Glutamatergic neuron (in vitro differentiated cells): ENCODE data around the gene VCPKMT. TPM values are rescaled to one million over a fixed set of nuclear protein-coding genes. Genes with fewer than 3 reads are reported as not detected.

ENCODE experiments used
- DNase-seq: peaks from one replicate; pipeline ENCODE4 v3.0.0; 2022
- H3K27ac Mint-ChIP-seq: one replicate; pipeline ENCODE4 v1.8.0; 2020; ENCODE audit warnings: mild to moderate bottlenecking, mixed read lengths, inconsistent platforms; ENCODE audit not compliant: unreplicated experiment
- H3K27me3 Mint-ChIP-seq: one replicate; pipeline ENCODE4 v1.8.0; 2020; ENCODE audit warnings: mild to moderate bottlenecking, moderate library complexity, mixed read lengths, inconsistent platforms; ENCODE audit not compliant: unreplicated experiment
- H3K36me3 Mint-ChIP-seq: one replicate; pipeline ENCODE4 v1.8.0; 2020; ENCODE audit warnings: mild to moderate bottlenecking, mixed read lengths, inconsistent platforms; ENCODE audit not compliant: unreplicated experiment
- H3K4me1 Mint-ChIP-seq: one replicate; pipeline ENCODE4 v1.8.0; 2020; ENCODE audit warnings: mild to moderate bottlenecking, low read depth, mixed read lengths, inconsistent platforms; ENCODE audit not compliant: unreplicated experiment
- H3K4me3 Mint-ChIP-seq: one replicate; pipeline ENCODE4 v1.8.0; 2020; ENCODE audit warnings: mild to moderate bottlenecking, mixed read lengths, inconsistent platforms; ENCODE audit not compliant: unreplicated experiment
- H3K9me3 Mint-ChIP-seq: one replicate; pipeline ENCODE4 v1.8.0; 2020; ENCODE audit warnings: mild to moderate bottlenecking, moderate library complexity, mixed read lengths, inconsistent platforms; ENCODE audit not compliant: unreplicated experiment
- CTCF ChIP-seq: fragments of 200-600 bp; sonication (generic); IDR thresholded peaks from one replicate; pipeline ENCODE4 v1.5.0; 2021; ENCODE audit not compliant: partially characterized antibody, unreplicated experiment
- total RNA-seq: library from RNA; stranded (reverse); fragmentation: NEBNext Ultra II Directional; extraction: Animal tissue kit (Norgen Biotek cat#: 25700); gene quantifications from one replicate; pipeline ENCODE4 v1.2.1, GENCODE V29; 2021; ENCODE audit not compliant: unreplicated experiment

The VCPKMT gene
- total RNA-seq, 1 donor from 2014 or later = 12.9 TPM

GRCh38 chr14:50113381-50114035 lies 2.9 kb downstream of the VCPKMT start:
- peaks cover 7% of the 10 kb centered on the region for H3K4me1 Mint-ChIP-seq
- H3K4me3 Mint-ChIP-seq = no peak overlapping the region
- DNase-seq = no peak
- H3K9me3 Mint-ChIP-seq = peaks cover 11% of the 10 kb centered on the region
- H3K27ac Mint-ChIP-seq = no peak overlapping the region
- H3K36me3 Mint-ChIP-seq = no peaks in the 10 kb centered on the region
- TF ChIP-seq CTCF = no peak
- no peaks in the 10 kb centered on the region for H3K27me3 Mint-ChIP-seq

DNA sequence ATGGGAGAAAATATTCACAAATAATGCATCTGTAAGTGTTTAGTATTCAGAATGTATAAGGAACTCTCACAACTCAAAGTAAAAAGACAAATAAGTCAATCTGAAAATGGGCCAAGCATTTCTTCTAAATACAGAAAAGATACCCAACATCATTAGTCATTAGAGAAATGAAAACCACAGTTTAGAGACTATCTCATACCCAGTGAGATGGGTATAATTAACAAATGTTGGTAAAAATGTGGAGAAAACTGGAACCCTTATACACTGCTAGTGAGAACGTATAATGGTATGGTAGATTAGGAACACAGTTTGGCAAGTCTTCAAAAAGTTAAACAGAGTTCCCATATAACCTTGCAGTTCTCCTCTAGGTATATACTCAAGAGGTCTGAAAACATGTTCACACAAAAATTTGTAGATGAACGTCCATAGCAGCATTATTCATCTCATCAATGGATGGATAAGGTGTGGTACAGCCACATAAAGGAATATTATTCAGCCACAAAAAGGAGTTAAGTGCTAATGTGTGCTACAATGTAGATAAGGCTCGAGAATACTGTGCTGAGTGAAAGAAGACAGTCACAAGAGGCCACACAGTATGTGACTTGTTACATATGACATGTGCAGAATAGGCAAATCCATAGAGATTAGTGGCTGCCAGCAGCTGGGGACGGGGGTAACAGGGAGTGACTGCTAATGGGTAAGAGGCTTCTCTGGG lies 5.9 kb downstream of the VCPKMT start:
- DNase-seq = no peak
- no peaks in the 10 kb centered on the region for H3K36me3 Mint-ChIP-seq
- no peak for TF ChIP-seq CTCF
- peaks cover 3% of the 10 kb centered on the region for H3K4me1 Mint-ChIP-seq
- H3K27ac Mint-ChIP-seq = peak overlapping the region; percentile 4
- no peak overlapping the region for H3K4me3 Mint-ChIP-seq
- H3K27me3 Mint-ChIP-seq = no peaks in the 10 kb centered on the region
- peaks cover 2% of the 10 kb centered on the region for H3K9me3 Mint-ChIP-seq

DNA sequence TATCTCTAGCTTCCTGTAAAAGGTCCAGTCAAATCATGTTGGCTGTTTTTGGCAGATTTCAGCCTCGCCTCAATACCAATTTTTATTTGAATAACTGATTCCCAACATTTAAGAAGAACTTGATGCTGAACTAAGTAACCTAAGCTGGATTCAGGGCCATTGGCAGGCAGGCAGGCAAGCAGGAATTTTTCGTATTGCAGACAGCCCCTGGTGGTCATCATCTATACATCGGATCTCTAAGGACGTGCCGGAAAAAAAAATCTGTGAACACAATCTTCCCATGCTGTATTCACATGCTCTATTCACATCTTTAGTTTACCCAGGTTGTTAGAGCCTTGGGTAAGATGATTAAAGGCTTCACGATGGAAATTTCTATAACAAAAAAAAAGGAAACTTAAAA lies 7.0 kb downstream of the VCPKMT start:
- peak; percentile 65 for TF ChIP-seq CTCF
- H3K9me3 Mint-ChIP-seq = peaks cover 2% of the 10 kb centered on the region
- no peaks in the 10 kb centered on the region for H3K36me3 Mint-ChIP-seq
- no peaks in the 10 kb centered on the region for H3K4me1 Mint-ChIP-seq
- H3K27me3 Mint-ChIP-seq = no peaks in the 10 kb centered on the region
- DNase-seq = peak; percentile 27
- no peak overlapping the region for H3K4me3 Mint-ChIP-seq
- no peak overlapping the region for H3K27ac Mint-ChIP-seq

DNA sequence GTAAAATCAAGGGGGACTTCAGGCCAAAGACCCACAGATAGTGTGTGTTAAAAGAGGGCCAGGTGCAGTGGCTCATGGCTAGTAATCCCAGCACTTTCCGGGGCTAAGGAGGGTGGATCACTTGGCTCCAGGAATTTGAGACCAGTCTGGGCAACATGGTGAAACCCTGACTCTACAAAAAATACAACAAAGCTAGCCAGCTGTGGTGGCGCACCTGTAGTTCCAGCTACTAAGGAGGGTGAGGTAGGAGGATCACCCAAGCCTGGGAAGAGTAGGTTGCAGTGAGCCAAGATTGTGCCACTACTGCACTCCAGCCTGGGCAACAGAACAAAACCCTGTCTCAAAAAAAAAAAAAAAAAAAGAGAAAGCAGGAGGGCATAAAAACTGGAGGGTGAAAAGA lies 8.5 kb downstream of the VCPKMT start:
- H3K27me3 Mint-ChIP-seq = no peaks in the 10 kb centered on the region
- DNase-seq = no peak
- H3K9me3 Mint-ChIP-seq = peaks cover 2% of the 10 kb centered on the region
- H3K27ac Mint-ChIP-seq = no peak overlapping the region
- no peaks in the 10 kb centered on the region for H3K4me1 Mint-ChIP-seq
- no peak overlapping the region for H3K4me3 Mint-ChIP-seq
- H3K36me3 Mint-ChIP-seq = no peaks in the 10 kb centered on the region
- no peak for TF ChIP-seq CTCF

DNA sequence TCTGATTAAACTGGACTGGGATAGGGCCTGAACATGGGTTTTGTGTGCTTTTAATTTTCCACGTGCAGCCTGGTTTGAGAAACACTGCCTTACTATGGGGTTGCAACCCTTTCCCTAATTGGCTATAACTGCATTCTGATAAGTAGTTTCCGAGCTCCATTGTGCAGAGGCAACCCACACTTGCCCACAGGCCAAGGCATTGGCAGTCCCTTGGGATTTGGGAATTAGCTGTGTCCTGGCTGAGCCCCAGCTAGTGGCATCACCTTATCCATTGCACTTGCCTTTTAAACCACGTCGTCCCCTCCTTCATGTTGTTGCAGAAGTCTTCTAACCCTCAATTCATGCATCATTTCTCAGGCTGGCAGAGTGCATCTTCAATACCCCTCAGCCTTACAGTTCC lies 10.2 kb downstream of the VCPKMT start:
- no peaks in the 10 kb centered on the region for H3K27me3 Mint-ChIP-seq
- no peaks in the 10 kb centered on the region for H3K4me1 Mint-ChIP-seq
- H3K4me3 Mint-ChIP-seq = no peak overlapping the region
- no peaks in the 10 kb centered on the region for H3K36me3 Mint-ChIP-seq
- no peak for DNase-seq
- TF ChIP-seq CTCF = no peak
- H3K27ac Mint-ChIP-seq = peak overlapping the region; percentile 21
- H3K9me3 Mint-ChIP-seq = peaks cover 2% of the 10 kb centered on the region
